ENCODE data around the gene TBC1D2.

DNA sequence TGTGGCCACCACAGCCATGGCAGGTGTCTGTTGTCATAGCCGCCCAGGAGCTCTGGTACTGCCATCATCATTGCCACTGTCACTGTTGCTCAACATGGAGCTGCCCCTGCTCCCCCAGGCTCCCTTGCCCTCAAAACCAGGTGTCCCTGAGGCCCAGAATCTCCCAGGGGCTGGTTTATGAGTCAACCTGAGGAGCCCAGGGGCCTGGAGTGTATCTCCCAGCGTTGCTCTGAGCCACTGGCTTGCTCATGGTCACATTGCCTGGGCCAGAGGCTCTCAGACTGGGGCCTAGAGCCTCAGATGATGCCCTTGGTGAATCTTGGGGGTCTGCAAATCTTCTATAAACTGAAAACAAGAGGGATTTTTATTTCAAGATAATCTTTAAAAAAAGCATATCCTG lies 24.7 kb upstream of the TBC1D2 start:
- TF ChIP-seq, protein P1, sequence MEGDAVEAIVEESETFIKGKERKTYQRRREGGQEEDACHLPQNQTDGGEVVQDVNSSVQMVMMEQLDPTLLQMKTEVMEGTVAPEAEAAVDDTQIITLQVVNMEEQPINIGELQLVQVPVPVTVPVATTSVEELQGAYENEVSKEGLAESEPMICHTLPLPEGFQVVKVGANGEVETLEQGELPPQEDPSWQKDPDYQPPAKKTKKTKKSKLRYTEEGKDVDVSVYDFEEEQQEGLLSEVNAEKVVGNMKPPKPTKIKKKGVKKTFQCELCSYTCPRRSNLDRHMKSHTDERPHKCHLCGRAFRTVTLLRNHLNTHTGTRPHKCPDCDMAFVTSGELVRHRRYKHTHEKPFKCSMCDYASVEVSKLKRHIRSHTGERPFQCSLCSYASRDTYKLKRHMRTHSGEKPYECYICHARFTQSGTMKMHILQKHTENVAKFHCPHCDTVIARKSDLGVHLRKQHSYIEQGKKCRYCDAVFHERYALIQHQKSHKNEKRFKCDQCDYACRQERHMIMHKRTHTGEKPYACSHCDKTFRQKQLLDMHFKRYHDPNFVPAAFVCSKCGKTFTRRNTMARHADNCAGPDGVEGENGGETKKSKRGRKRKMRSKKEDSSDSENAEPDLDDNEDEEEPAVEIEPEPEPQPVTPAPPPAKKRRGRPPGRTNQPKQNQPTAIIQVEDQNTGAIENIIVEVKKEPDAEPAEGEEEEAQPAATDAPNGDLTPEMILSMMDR (conservative IDR thresholded peaks at IDR 0.05; ENCODE audit: low read depth in 2 of 2) = no peak
- TF ChIP-seq ZNF462 (CRISPR knock-in tag; IDR thresholded peaks at IDR 0.05) (no peak), ZNF114 (CRISPR knock-in tag; IDR thresholded peaks at IDR 0.05) (no peak), REST (IDR thresholded peaks at IDR 0.05; ENCODE audit: unreplicated experiment) (no peak), ZNF331 (CRISPR knock-in tag; IDR thresholded peaks at IDR 0.05; ENCODE audit: low read depth) (no peak), JUNB (IDR thresholded peaks at IDR 0.05; ENCODE audit: unreplicated experiment) (no peak), POLR2AphosphoS5 (IDR thresholded peaks at IDR 0.05; ENCODE audit: low read depth) (no peak)
